GM23338 (cell line): ENCODE results near the gene MORC2. TPM values are rescaled to one million over a fixed set of nuclear protein-coding genes. Genes with fewer than 3 reads are reported as not detected.

ENCODE experiments used
- ATAC-seq: fragments of 200-7000 bp; cut with Tn5 transposase; 3 replicates; pipeline ENCODE4 v1.9.1; 2020
- DNase-seq: peaks from one replicate; pipeline ENCODE4 v3.0.0-alpha.2; 2015; ENCODE audit warnings: low spot score
- H2AFZ ChIP-seq: fragments of 200-600 bp; sonication (generic); 2 replicates; pipeline ENCODE4 v1.8.0; 2016; ENCODE audit warnings: antibody characterized with exemption, mild to moderate bottlenecking, moderate library complexity
- H3F3A ChIP-seq: fragments of 200-600 bp; sonication (generic); replicated peaks from 2 replicates; pipeline ENCODE4 v1.8.0; 2017; ENCODE audit warnings: antibody characterized with exemption, mixed run types, low read depth
- H3K27ac ChIP-seq: fragments of 200-600 bp; sonication (generic); 2 replicates; pipeline ENCODE4 v1.6.1; 2016; ENCODE audit warnings: low read depth
- H3K27me3 ChIP-seq: fragments of 200-600 bp; sonication (generic); 2 replicates; pipeline ENCODE4 v1.8.0; 2016; ENCODE audit warnings: mild to moderate bottlenecking, mixed run types, moderate library complexity; ENCODE audit not compliant: insufficient read depth
- H3K36me3 ChIP-seq: fragments of 200-600 bp; sonication (generic); 2 replicates; pipeline ENCODE4 v1.8.0; 2016; ENCODE audit warnings: mild to moderate bottlenecking; ENCODE audit not compliant: insufficient read depth
- H3K4me1 ChIP-seq: fragments of 200-600 bp; sonication (generic); 2 replicates; pipeline ENCODE4 v1.8.0; 2016; ENCODE audit warnings: mild to moderate bottlenecking, moderate library complexity; ENCODE audit not compliant: insufficient read depth
- H3K4me2 ChIP-seq: fragments of 200-600 bp; sonication (generic); 2 replicates; pipeline ENCODE4 v1.7.1; 2017; ENCODE audit warnings: mixed run types
- H3K4me3 ChIP-seq: fragments of 200-600 bp; sonication (generic); 2 replicates; pipeline ENCODE4 v1.6.1; 2016; ENCODE audit warnings: mixed run types
- H3K79me2 ChIP-seq: fragments of 200-600 bp; sonication (generic); replicated peaks from 2 replicates; pipeline ENCODE4 v1.8.0; 2017; ENCODE audit warnings: mild to moderate bottlenecking; ENCODE audit not compliant: insufficient read depth
- H3K9me2 ChIP-seq: fragments of 200-600 bp; sonication (generic); 2 replicates; pipeline ENCODE4 v1.8.0; 2017; ENCODE audit not compliant: insufficient read depth
- H4K20me1 ChIP-seq: fragments of 200-600 bp; sonication (generic); replicated peaks from 2 replicates; pipeline ENCODE4 v1.8.0; 2017; ENCODE audit warnings: mild to moderate bottlenecking; ENCODE audit not compliant: insufficient read depth
- H3K27ac Mint-ChIP-seq: 2 replicates; pipeline ENCODE4 v1.8.0; 2020; ENCODE audit warnings: inconsistent platforms, mild to moderate bottlenecking, moderate library complexity, mixed read lengths
- H3K27me3 Mint-ChIP-seq: 3 replicates; pipeline ENCODE4 v1.8.0; 2022; ENCODE audit warnings: low read depth, mild to moderate bottlenecking, moderate library complexity, mixed read lengths, inconsistent platforms; ENCODE audit not compliant: insufficient read depth, poor library complexity
- H3K36me3 Mint-ChIP-seq: 3 replicates; pipeline ENCODE4 v1.8.0; 2021; ENCODE audit warnings: low read depth, mild to moderate bottlenecking, inconsistent platforms, moderate library complexity, mixed read lengths
- H3K4me1 Mint-ChIP-seq: 3 replicates; pipeline ENCODE4 v1.8.0; 2020; ENCODE audit warnings: mild to moderate bottlenecking, inconsistent platforms, mixed read lengths
- H3K4me3 Mint-ChIP-seq: 3 replicates; pipeline ENCODE4 v1.8.0; 2021; ENCODE audit warnings: moderate library complexity, mild to moderate bottlenecking, inconsistent platforms, mixed read lengths
- H3K9me3 Mint-ChIP-seq: 3 replicates; pipeline ENCODE4 v1.8.0; 2020; ENCODE audit warnings: moderate library complexity, mild to moderate bottlenecking, inconsistent platforms, mixed read lengths
- CREB1 ChIP-seq: fragments of 250-450 bp; sonication (Bioruptor Pico); IDR thresholded peaks from 2 replicates; pipeline ENCODE4 v1.5.0; 2020; ENCODE audit warnings: low read depth, mild to moderate bottlenecking, moderate library complexity
- EZH2 ChIP-seq: fragments of 200-600 bp; sonication (generic); IDR thresholded peaks from one replicate; pipeline ENCODE4 v1.8.0; 2017; ENCODE audit warnings: antibody characterized with exemption, mild to moderate bottlenecking, low read depth; ENCODE audit not compliant: unreplicated experiment
- EZH2phosphoT487 ChIP-seq: fragments of 200-600 bp; sonication (generic); IDR thresholded peaks from one replicate; pipeline ENCODE4 v1.8.1; 2018; ENCODE audit warnings: antibody characterized with exemption; ENCODE audit not compliant: unreplicated experiment
- JUNB ChIP-seq: IDR thresholded peaks from one replicate; pipeline ENCODE4 v1.6.1; 2016; ENCODE audit warnings: antibody characterized with exemption; ENCODE audit not compliant: unreplicated experiment
- NANOG ChIP-seq: IDR thresholded peaks from 2 replicates; pipeline ENCODE4 v1.6.1; 2016; ENCODE audit warnings: antibody characterized with exemption, borderline replicate concordance
- POLR2AphosphoS5 ChIP-seq: IDR thresholded peaks from 2 replicates; pipeline ENCODE4 v1.6.1; 2016; ENCODE audit warnings: antibody characterized with exemption, low read depth
- STAT1 ChIP-seq: IDR thresholded peaks from one replicate; pipeline ENCODE4 v1.6.1; 2016; ENCODE audit warnings: antibody characterized with exemption; ENCODE audit not compliant: unreplicated experiment
- ZNF114 ChIP-seq: fragments of 250-450 bp; sonication (Bioruptor Pico); IDR thresholded peaks from 2 replicates; pipeline ENCODE4 v1.5.0; 2020; ENCODE audit warnings: mild to moderate bottlenecking, moderate library complexity
- ZNF331 ChIP-seq: fragments of 250-450 bp; sonication (Bioruptor Pico); IDR thresholded peaks from 2 replicates; pipeline ENCODE4 v1.5.0; 2020; ENCODE audit warnings: low read depth, mild to moderate bottlenecking, moderate library complexity
- polyA plus RNA-seq: library from polyadenylated mRNA; unstranded; fragments of >200 nt; fragmentation: Nextera tagmentation; extraction: Ambion mirVana; gene quantifications from 2 replicates; pipeline ENCODE4 v1.2.1, GENCODE V29; 2016
- total RNA-seq: library from RNA; depleted of rRNA; stranded (reverse); fragments of >200 nt; shearing (Covaris generic); gene quantifications from 2 replicates; pipeline ENCODE4 v1.2.3, GENCODE V29; 2014
- TF ChIP-seq, protein P1 (sequence below): IDR thresholded peaks from one replicate; pipeline ENCODE4 v1.6.1; 2018; ENCODE audit warnings: antibody characterized with exemption; ENCODE audit not compliant: unreplicated experiment
- TF ChIP-seq, protein P2 (sequence below), 2 experiments: fragments of 200-600 bp in 1 of 2; sonication (generic) in 1 of 2; conservative IDR thresholded peaks; 2 replicates each; pipeline versions ENCODE4 v1.5.1 to v1.6.1; 2016 to 2017; ENCODE audit warnings: antibody characterized with exemption in 2 of 2, low read depth in 2 of 2, mild to moderate bottlenecking in 2 of 2, moderate library complexity in 1 of 2
- TF ChIP-seq, protein P3 (sequence below): IDR thresholded peaks from 2 replicates; pipeline ENCODE4 v1.6.1; 2016; ENCODE audit warnings: antibody characterized with exemption

MORC2 gene
- total and polyA plus RNA-seq, 2 experiments from 2014 or later, result 33.1 to 63.8 TPM

DNA sequence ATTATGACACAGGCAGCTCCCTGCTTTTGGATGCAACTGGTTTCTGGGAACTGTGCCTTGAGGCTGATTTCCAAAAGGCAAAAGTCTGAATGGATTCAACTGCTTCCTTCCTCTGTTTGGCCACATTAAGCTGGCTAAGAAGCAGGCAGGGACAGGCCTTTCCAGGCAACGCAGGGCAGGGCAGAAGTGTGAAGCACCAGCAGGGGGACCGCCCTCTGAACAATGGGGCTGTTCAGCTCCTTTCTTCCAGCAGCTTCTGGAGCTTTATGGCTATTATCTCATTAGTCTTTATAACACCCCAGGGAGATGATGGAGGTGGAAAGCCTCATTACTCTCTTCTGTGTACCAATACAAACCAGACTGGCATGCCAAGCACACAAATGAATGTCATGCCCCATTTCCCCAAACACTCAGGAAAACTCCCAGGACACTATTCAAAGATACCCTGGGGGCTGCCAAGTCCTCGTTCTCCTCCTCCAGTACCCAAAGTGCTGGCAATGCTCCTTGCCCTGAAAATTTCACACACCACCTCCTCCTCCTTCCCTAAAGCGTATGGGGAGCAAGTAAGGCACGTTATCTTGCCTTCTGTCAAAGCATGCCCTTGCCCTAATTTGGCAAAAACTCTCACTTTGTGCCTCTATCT lies 21.3 kb downstream of the MORC2 start (continued):
- TF ChIP-seq, protein P1, sequence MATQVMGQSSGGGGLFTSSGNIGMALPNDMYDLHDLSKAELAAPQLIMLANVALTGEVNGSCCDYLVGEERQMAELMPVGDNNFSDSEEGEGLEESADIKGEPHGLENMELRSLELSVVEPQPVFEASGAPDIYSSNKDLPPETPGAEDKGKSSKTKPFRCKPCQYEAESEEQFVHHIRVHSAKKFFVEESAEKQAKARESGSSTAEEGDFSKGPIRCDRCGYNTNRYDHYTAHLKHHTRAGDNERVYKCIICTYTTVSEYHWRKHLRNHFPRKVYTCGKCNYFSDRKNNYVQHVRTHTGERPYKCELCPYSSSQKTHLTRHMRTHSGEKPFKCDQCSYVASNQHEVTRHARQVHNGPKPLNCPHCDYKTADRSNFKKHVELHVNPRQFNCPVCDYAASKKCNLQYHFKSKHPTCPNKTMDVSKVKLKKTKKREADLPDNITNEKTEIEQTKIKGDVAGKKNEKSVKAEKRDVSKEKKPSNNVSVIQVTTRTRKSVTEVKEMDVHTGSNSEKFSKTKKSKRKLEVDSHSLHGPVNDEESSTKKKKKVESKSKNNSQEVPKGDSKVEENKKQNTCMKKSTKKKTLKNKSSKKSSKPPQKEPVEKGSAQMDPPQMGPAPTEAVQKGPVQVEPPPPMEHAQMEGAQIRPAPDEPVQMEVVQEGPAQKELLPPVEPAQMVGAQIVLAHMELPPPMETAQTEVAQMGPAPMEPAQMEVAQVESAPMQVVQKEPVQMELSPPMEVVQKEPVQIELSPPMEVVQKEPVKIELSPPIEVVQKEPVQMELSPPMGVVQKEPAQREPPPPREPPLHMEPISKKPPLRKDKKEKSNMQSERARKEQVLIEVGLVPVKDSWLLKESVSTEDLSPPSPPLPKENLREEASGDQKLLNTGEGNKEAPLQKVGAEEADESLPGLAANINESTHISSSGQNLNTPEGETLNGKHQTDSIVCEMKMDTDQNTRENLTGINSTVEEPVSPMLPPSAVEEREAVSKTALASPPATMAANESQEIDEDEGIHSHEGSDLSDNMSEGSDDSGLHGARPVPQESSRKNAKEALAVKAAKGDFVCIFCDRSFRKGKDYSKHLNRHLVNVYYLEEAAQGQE, result no peak
- TF ChIP-seq, protein P2, sequence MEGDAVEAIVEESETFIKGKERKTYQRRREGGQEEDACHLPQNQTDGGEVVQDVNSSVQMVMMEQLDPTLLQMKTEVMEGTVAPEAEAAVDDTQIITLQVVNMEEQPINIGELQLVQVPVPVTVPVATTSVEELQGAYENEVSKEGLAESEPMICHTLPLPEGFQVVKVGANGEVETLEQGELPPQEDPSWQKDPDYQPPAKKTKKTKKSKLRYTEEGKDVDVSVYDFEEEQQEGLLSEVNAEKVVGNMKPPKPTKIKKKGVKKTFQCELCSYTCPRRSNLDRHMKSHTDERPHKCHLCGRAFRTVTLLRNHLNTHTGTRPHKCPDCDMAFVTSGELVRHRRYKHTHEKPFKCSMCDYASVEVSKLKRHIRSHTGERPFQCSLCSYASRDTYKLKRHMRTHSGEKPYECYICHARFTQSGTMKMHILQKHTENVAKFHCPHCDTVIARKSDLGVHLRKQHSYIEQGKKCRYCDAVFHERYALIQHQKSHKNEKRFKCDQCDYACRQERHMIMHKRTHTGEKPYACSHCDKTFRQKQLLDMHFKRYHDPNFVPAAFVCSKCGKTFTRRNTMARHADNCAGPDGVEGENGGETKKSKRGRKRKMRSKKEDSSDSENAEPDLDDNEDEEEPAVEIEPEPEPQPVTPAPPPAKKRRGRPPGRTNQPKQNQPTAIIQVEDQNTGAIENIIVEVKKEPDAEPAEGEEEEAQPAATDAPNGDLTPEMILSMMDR (conservative IDR thresholded peaks at IDR 0.05; ENCODE audit: low read depth in 2 of 2), result no peak
- TF ChIP-seq EZH2, result no peak
- TF ChIP-seq NANOG, result no peak

DNA sequence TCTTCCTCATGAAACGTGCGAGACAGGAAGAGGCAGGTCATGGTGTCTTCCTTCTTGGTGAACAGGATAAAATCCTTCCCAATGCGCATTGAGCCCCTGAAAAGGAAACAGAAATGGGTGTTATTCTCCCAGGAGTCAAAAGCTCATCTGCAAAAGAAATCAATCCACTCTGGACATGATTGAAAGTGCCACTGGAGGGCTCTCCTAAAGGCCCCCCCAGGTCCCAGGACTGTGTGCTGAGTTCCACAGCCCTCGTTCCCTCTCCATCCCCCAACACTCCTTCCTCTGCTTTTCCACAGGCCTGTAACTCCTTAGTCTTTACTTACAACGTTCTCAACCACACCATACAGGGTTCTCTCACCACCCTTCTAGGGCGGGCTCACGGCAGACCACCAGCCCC lies 22.2 kb downstream of the MORC2 start:
- no peak overlapping the region for H3K27ac ChIP-seq
- peaks cover 36% of the 10 kb centered on the region for H3K79me2 ChIP-seq
- Mint-ChIP-seq H3K36me3 (peaks cover 36% of the 10 kb centered on the region), H3K27ac (0 out of 2 replicates have a peak overlapping the region, but pooled peaks have one; percentile 20), H3K27me3 (peaks cover 3% of the 10 kb centered on the region), H3K9me3 (no peaks in the 10 kb centered on the region), H3K4me1 (no peaks in the 10 kb centered on the region), H3K4me3 (no peak overlapping the region)
- no peaks in the 10 kb centered on the region for H3K4me1 ChIP-seq
- no peaks in the 10 kb centered on the region for H3K9me2 ChIP-seq
- TF ChIP-seq ZNF331 (CRISPR knock-in tag) (no peak), EZH2phosphoT487 (no peak), JUNB (no peak), POLR2AphosphoS5 (no peak), CREB1 (CRISPR knock-in tag) (no peak), EZH2 (no peak), ZNF114 (no peak), STAT1 (no peak), NANOG (no peak)
- TF ChIP-seq, protein P1, result no peak
- TF ChIP-seq, protein P3, sequence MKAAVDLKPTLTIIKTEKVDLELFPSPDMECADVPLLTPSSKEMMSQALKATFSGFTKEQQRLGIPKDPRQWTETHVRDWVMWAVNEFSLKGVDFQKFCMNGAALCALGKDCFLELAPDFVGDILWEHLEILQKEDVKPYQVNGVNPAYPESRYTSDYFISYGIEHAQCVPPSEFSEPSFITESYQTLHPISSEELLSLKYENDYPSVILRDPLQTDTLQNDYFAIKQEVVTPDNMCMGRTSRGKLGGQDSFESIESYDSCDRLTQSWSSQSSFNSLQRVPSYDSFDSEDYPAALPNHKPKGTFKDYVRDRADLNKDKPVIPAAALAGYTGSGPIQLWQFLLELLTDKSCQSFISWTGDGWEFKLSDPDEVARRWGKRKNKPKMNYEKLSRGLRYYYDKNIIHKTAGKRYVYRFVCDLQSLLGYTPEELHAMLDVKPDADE, result no peak
- H4K20me1 ChIP-seq, result peaks cover 32% of the 10 kb centered on the region
- H3K36me3 ChIP-seq, result peaks cover 78% of the 10 kb centered on the region
- H2AFZ ChIP-seq, result no peak overlapping the region
- H3F3A ChIP-seq, result 0 out of 2 replicates have a peak, but pooled peaks cover 4% of the 10 kb centered on the region
- DNase-seq (no peak), ATAC-seq (no peak)
- H3K4me3 ChIP-seq, result no peak overlapping the region
- H3K4me2 ChIP-seq, result no peak overlapping the region
- no peaks in the 10 kb centered on the region for H3K27me3 ChIP-seq
